HEK293 (cell line): Measurements from ENCODE around the gene SLC26A5.

Experiments used
- CTCF ChIA-PET: fragments of 350-600 bp; formaldehyde crosslinking; extraction: SDS; loops from one replicate; lab custom pipeline; 2021; ENCODE audit warnings: antibody characterized with exemption; lab: Yijun Ruan, JAX
- POLR2A ChIA-PET: fragments of 300-600 bp; formaldehyde crosslinking; extraction: SDS; loops from one replicate; lab custom pipeline; 2020; ENCODE audit warnings: antibody characterized with exemption, inconsistent platforms; lab: Yijun Ruan, JAX
- H3K27ac ChIP-seq: fragments of 200-500 bp; sonication (Bioruptor generic); 2 replicates; pipeline ENCODE4 v1.5.1; 2014; ENCODE audit warnings: low read depth, low read length, control low read depth, inconsistent platforms; ENCODE audit errors: extremely low read depth
- H3K36me3 ChIP-seq, 2 experiments: fragments of 200-500 bp in 1 of 2; sonication (Bioruptor generic) in 1 of 2; 1 replicate in 1 of 2; 2 replicates in 1 of 2; pipeline ENCODE4 v1.5.1; 2014 to 2017; ENCODE audit warnings: inconsistent platforms in 2 of 2, low read length in 2 of 2; ENCODE audit not compliant: control insufficient read depth in 2 of 2, insufficient read depth in 1 of 2
- H3K4me1 ChIP-seq: fragments of 200-500 bp; sonication (Bioruptor generic); 2 replicates; pipeline ENCODE4 v1.5.1; 2014; ENCODE audit warnings: mild to moderate bottlenecking, low read length, inconsistent platforms; ENCODE audit not compliant: control insufficient read depth, insufficient read depth
- H3K4me3 ChIP-seq: 2 replicates; pipeline ENCODE4 v1.5.1; 2011; ENCODE audit warnings: low read depth, mild to moderate bottlenecking, control low read depth, low read length, moderate library complexity
- H3K9me3 ChIP-seq: fragments of 200-500 bp; sonication (Bioruptor generic); 2 replicates; pipeline ENCODE4 v1.5.1; 2014; ENCODE audit warnings: low read depth, low read length, inconsistent platforms; ENCODE audit not compliant: control insufficient read depth, insufficient read depth
- BCL11B ChIP-seq: fragments of 450-650 bp; formaldehyde crosslinking; IDR thresholded peaks from 2 replicates; pipeline ENCODE4 v1.5.1; 2016; ENCODE audit warnings: low read depth, missing biosample characterization, missing genetic modification characterization
- GLI2 ChIP-seq: fragments of 450-650 bp; formaldehyde crosslinking; IDR thresholded peaks from 2 replicates; pipeline ENCODE4; 2017; ENCODE audit warnings: missing biosample characterization, missing genetic modification characterization, low read depth, borderline replicate concordance
- KLF7 ChIP-seq: fragments of 450-650 bp; formaldehyde crosslinking; IDR thresholded peaks from 2 replicates; pipeline ENCODE4 v1.5.1; 2016; ENCODE audit warnings: missing biosample characterization, missing genetic modification characterization, borderline replicate concordance
- SCRT1 ChIP-seq: fragments of 450-650 bp; formaldehyde crosslinking; IDR thresholded peaks from 2 replicates; pipeline ENCODE4 v1.5.1; 2016; ENCODE audit warnings: missing biosample characterization, missing genetic modification characterization, borderline replicate concordance
- SCRT2 ChIP-seq: fragments of 450-650 bp; formaldehyde crosslinking; IDR thresholded peaks from 2 replicates; pipeline ENCODE4 v1.5.1; 2016; ENCODE audit warnings: missing biosample characterization, missing genetic modification characterization
- ZBTB20 ChIP-seq: fragments of 450-650 bp; formaldehyde crosslinking; IDR thresholded peaks from 2 replicates; pipeline ENCODE4 v1.5.1; 2016; ENCODE audit warnings: missing biosample characterization, missing genetic modification characterization
- ZNF175 ChIP-seq: fragments of 450-650 bp; formaldehyde crosslinking; IDR thresholded peaks from 2 replicates; pipeline ENCODE4 v1.5.1; 2016; ENCODE audit warnings: missing biosample characterization, missing genetic modification characterization
- ZNF221 ChIP-seq: fragments of 450-650 bp; formaldehyde crosslinking; IDR thresholded peaks from 2 replicates; pipeline ENCODE4 v1.5.1; 2017; ENCODE audit warnings: missing biosample characterization, missing genetic modification characterization, borderline replicate concordance
- ZNF302 ChIP-seq: fragments of 450-650 bp; formaldehyde crosslinking; IDR thresholded peaks from 2 replicates; pipeline ENCODE4 v1.5.1; 2016; ENCODE audit warnings: missing biosample characterization, missing genetic modification characterization, low read depth
- ZNF324 ChIP-seq: fragments of 450-650 bp; formaldehyde crosslinking; IDR thresholded peaks from 2 replicates; pipeline ENCODE4 v1.5.1; 2016; ENCODE audit warnings: missing biosample characterization, missing genetic modification characterization
- ZNF341 ChIP-seq: fragments of 450-650 bp; formaldehyde crosslinking; IDR thresholded peaks from 2 replicates; pipeline ENCODE4; 2016; ENCODE audit warnings: low read depth, missing biosample characterization, missing genetic modification characterization
- ZNF707 ChIP-seq: fragments of 450-650 bp; formaldehyde crosslinking; IDR thresholded peaks from 2 replicates; pipeline ENCODE4 v1.5.1; 2016; ENCODE audit warnings: missing biosample characterization, missing genetic modification characterization
- ZSCAN30 ChIP-seq: fragments of 450-650 bp; IDR thresholded peaks from 2 replicates; pipeline ENCODE4 v1.5.1; 2018; ENCODE audit warnings: missing biosample characterization, mild to moderate bottlenecking, missing genetic modification characterization, moderate library complexity
- TF ChIP-seq, protein P1 (sequence below): fragments of 450-650 bp; formaldehyde crosslinking; IDR thresholded peaks from 2 replicates; pipeline ENCODE4 v1.5.1; 2016; ENCODE audit warnings: missing biosample characterization, missing genetic modification characterization
- TF ChIP-seq, protein P2 (sequence below): fragments of 450-650 bp; formaldehyde crosslinking; IDR thresholded peaks from 2 replicates; pipeline ENCODE4; 2016; ENCODE audit warnings: missing biosample characterization, missing genetic modification characterization

SLC26A5 gene

DNA sequence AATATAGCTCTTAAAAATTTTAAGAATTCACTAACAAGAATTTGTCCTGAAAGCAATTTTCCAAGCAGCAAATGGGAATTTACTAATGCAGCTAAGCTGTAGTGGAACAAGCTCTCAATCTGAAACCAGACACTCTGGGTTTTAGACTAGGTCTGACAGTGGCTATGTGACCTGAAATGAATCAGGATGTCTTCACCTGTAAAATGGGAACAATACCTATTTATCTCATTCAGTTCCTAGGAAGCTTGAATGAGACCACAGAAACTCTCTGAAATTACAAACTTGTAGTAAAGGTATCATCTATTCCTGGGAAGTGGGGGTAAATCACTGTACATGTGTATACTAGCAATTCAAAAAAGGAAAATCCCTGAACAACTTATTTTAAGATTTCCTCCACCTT lies 102.7 kb downstream of the SLC26A5 start:
- POLR2A ChIA-PET: interaction anchor here (0.6 kb wide), 1 partner anchor 16 kb away, joined by 4 read pairs; no protein-coding TSS in a partner anchor

DNA sequence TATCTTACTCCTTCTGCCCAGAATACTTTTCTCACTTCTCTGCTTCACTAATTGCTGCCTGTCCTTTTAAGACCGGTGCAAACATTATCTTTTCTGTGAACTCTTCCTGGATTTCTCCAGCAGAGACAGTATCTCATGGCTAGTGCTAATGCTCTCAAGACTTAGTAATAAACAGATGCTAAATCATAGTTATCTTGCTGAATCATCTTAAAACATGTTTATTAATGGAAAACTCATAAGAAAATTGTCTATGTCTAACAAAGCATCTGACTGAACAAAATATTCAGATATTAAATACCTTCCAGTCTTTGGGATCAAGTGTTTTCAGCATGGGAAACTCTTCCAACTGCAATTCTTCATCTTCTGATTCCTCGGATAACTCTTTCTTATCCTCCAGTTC lies 104.5 kb downstream of the SLC26A5 start:
- peaks cover 34 to 46% of the 10 kb centered on the region in 2 experiments for H3K36me3 ChIP-seq
- CTCF ChIA-PET: no interaction called here
- POLR2A ChIA-PET: no interaction called here
- H3K27ac ChIP-seq: no peak overlapping the region
- TF ChIP-seq BCL11B (tag by site-specific recombination) (no peak), GLI2 (tag by site-specific recombination) (no peak), SCRT1 (tag by site-specific recombination) (no peak), ZNF324 (tag by site-specific recombination) (no peak), ZSCAN30 (tag by site-specific recombination) (no peak)
- TF ChIP-seq, protein P1, sequence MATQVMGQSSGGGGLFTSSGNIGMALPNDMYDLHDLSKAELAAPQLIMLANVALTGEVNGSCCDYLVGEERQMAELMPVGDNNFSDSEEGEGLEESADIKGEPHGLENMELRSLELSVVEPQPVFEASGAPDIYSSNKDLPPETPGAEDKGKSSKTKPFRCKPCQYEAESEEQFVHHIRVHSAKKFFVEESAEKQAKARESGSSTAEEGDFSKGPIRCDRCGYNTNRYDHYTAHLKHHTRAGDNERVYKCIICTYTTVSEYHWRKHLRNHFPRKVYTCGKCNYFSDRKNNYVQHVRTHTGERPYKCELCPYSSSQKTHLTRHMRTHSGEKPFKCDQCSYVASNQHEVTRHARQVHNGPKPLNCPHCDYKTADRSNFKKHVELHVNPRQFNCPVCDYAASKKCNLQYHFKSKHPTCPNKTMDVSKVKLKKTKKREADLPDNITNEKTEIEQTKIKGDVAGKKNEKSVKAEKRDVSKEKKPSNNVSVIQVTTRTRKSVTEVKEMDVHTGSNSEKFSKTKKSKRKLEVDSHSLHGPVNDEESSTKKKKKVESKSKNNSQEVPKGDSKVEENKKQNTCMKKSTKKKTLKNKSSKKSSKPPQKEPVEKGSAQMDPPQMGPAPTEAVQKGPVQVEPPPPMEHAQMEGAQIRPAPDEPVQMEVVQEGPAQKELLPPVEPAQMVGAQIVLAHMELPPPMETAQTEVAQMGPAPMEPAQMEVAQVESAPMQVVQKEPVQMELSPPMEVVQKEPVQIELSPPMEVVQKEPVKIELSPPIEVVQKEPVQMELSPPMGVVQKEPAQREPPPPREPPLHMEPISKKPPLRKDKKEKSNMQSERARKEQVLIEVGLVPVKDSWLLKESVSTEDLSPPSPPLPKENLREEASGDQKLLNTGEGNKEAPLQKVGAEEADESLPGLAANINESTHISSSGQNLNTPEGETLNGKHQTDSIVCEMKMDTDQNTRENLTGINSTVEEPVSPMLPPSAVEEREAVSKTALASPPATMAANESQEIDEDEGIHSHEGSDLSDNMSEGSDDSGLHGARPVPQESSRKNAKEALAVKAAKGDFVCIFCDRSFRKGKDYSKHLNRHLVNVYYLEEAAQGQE (tag by site-specific recombination): no peak
- H3K9me3 ChIP-seq: no peaks in the 10 kb centered on the region
- H3K4me3 ChIP-seq: no peak overlapping the region
- no peaks in the 10 kb centered on the region for H3K4me1 ChIP-seq

More for the DNA sequence above, 102.7 kb downstream of the SLC26A5 start:
- Histone ChIP-seq H3K4me1 (no peaks in the 10 kb centered on the region), H3K27ac (no peak overlapping the region), H3K9me3 (no peaks in the 10 kb centered on the region), H3K36me3 (peaks cover 18 to 31% of the 10 kb centered on the region in 2 experiments), H3K4me3 (peak overlapping the region; percentile 85)
- TF ChIP-seq KLF7 (tag by site-specific recombination) (no peak), ZNF175 (tag by site-specific recombination) (no peak), ZNF302 (no peak), ZNF707 (tag by site-specific recombination) (no peak), ZBTB20 (tag by site-specific recombination) (no peak), ZSCAN30 (tag by site-specific recombination) (no peak), ZNF341 (no peak)
- TF ChIP-seq, protein P2, sequence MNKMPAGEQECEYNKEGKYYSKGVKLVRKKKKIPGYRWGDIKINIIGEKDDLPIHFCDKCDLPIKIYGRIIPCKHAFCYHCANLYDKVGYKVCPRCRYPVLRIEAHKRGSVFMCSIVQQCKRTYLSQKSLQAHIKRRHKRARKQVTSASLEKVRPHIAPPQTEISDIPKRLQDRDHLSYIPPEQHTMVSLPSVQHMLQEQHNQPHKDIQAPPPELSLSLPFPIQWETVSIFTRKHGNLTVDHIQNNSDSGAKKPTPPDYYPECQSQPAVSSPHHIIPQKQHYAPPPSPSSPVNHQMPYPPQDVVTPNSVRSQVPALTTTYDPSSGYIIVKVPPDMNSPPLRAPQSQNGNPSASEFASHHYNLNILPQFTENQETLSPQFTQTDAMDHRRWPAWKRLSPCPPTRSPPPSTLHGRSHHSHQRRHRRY (tag by site-specific recombination): no peak
- CTCF ChIA-PET: interaction anchor here (0.7 kb wide), 1 partner anchor 16 kb away, joined by 3 read pairs; no protein-coding TSS in a partner anchor

DNA sequence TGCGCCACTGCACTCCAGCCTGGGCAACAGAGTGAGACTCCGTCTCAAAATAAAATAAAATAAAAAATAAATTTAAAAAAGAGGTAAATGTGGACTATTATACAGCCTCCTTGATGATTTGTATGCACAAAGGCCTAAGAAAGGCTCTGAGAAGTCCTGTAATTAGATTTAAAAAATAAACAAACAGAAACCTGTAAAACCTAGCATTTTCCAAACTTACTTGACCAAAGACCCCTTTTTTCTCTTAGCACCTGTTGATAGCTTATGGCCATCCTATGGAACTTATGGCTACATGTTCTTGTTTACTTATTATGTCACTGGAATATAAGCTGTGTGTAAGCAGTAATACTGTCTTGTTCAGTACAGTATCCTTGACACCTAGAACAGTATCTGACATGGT lies 107.1 kb downstream of the SLC26A5 start:
- TF ChIP-seq SCRT2 (peak; percentile 73), ZNF175 (tag by site-specific recombination) (no peak), ZNF221 (no peak)
- H3K4me1 ChIP-seq: no peaks in the 10 kb centered on the region
- peaks cover 58 to 62% of the 10 kb centered on the region in 2 experiments for H3K36me3 ChIP-seq

More for the DNA sequence above, 107.1 kb downstream of the SLC26A5 start:
- Histone ChIP-seq H3K9me3 (no peaks in the 10 kb centered on the region), H3K4me3 (no peak overlapping the region), H3K27ac (no peak overlapping the region)
- ChIA-PET CTCF (interaction anchor here (0.6 kb wide), 1 partner anchor 41 kb away, joined by 6 read pairs; no protein-coding TSS in a partner anchor), POLR2A (no interaction called here)
